ENCODE measurements around the gene MLXIPL.
"Not testable (repeated sequence)": the region's sequence is repeated elsewhere in the genome, so short reads cannot be mapped to it uniquely, and the experiment has no call there.

Gene MLXIPL, protein sequence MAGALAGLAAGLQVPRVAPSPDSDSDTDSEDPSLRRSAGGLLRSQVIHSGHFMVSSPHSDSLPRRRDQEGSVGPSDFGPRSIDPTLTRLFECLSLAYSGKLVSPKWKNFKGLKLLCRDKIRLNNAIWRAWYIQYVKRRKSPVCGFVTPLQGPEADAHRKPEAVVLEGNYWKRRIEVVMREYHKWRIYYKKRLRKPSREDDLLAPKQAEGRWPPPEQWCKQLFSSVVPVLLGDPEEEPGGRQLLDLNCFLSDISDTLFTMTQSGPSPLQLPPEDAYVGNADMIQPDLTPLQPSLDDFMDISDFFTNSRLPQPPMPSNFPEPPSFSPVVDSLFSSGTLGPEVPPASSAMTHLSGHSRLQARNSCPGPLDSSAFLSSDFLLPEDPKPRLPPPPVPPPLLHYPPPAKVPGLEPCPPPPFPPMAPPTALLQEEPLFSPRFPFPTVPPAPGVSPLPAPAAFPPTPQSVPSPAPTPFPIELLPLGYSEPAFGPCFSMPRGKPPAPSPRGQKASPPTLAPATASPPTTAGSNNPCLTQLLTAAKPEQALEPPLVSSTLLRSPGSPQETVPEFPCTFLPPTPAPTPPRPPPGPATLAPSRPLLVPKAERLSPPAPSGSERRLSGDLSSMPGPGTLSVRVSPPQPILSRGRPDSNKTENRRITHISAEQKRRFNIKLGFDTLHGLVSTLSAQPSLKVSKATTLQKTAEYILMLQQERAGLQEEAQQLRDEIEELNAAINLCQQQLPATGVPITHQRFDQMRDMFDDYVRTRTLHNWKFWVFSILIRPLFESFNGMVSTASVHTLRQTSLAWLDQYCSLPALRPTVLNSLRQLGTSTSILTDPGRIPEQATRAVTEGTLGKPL

DNA sequence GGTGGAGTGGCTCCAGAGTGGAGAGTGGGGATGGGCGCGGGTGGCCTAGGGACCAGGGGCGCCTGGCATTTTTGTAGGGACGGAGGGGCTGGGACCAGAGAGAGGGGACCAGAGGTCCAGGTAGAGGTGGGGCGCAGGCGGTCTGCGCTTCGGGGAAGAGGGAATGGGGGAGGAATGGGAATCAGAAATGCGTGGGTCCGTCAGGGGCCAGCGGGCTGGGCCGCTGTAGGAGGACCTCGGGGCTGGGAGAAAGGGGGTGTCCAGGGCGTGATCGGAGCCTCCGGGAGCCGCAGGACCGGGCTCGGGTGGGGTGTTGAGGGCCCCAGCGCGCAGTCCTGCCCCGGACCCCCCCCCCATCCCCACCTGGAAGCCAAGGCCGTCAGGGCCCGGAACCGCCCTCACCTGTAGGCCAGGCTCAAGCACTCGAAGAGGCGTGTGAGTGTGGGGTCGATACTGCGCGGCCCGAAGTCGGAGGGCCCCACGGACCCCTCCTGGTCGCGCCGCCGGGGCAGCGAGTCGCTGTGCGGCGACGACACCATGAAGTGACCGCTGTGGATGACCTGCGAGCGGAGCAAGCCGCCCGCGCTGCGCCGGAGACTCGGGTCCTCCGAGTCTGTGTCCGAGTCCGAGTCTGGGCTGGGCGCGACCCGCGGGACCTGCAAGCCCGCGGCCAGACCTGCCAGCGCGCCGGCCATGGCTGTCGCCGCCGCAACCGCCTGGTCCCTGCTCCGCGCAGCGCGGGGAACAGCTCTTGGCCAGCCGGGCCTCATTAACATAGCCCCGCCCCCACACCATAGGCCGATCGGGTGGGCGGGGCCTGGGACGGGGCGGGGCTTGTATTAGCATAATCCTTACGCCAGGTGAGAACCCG lies at the start of gene MLXIPL:
Gene MLXIPL, minus strand, starts transcription at position 725 of the 871 bp plus-strand sequence. Its CDS starts 30 bp downstream, at position 695.
- DNase-seq, result peak; percentile 56 to 81

DNA sequence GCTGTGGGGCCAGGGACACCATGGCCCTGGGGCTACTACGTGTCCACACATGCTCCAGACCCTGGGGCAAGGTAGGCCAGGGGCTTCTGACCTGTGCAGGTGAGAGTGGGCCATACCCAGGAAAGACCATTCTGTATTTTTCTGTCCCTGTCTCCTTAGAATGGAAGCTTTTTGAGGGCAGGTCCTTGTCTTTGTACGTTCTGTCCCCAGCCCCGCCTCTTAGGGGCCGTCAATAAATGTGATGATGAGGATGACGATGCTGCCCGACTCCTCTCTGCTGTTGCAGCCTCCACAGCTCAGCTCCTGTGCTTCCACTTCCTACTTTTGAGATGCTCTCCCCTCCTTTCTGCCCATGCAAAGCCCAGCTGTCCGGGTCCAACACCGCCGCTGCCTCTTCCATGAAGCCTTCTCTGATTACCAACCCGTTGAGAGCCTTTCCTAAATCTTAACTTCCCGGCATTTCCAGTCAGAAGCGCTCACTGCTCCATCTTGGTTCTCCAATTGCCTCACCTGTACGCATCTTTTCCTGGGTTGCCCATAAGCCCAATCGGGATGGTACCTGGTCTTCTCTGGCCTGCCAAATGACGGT lies 47.6 kb upstream of the MLXIPL start:
- no peak for DNase-seq

GRCh38 chr7:73671322-73671661 lies 47.0 kb upstream of the MLXIPL start:
- DNase-seq, result no peak

DNA sequence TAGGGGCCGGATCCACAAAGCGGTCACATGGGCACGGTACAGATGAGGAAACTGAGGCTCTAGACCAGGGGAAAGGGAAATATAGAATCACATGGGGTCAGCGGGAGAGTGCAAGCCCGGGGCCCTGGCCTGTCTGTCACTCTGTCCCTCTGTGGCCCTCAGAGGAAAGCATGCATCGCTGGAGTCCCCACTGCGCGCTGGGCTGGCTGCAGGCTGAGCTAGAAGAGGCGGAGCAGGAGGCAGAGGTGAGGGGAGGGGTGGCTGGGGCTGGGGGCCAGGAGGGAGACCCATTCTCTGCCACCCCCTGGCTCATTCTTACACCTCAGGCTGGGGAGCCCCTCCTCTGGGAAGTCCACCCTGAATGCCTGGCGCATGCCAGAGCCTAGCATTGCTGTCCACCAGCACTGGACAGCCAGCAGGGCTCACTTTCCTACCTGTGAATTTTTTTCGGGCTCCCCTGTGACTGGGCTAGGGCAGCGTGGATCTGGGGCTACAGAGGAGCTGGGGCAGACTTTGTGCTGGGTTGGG lies 45.6 kb upstream of the MLXIPL start:
- DNase-seq, result no peak

DNA sequence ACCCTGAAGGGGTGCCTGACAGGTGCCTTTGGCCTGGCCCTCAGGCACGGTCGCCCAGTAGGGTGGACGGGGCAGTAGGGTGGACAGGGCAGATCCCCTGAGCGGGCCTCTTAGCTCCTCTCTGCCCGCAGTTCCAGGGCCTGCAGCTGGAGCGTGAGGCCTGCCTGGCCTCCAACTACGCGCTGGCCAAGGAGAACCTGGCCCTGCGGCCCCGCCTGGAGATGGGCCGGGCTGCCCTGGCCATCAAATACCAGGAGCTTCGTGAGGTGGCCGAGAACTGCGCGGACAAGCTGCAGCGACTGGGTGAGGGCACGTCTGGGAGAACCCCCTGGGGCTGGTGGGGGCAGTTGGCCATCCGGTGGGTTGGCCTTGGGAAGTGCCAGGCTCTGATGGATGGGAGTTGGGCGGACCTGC lies 45.0 kb upstream of the MLXIPL start:
- no peak for DNase-seq

DNA sequence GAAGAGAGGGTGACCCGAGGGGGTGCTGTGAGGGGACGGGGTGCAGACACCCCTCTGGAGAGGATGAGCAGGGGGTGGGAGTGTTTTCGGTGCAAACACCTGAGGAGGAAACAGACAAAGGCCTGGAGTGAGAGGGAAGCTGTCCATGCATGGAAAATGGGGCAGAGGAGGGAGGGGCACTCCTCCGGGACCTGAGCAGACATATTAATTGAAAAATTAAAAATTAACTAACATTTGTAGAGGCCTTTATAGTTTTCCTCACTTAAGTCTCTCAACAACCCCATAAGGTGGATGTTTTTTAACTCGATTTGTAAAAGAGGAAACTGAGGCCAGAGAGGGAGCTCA lies 44.5 kb upstream of the MLXIPL start:
- DNase-seq, result no peak

DNA sequence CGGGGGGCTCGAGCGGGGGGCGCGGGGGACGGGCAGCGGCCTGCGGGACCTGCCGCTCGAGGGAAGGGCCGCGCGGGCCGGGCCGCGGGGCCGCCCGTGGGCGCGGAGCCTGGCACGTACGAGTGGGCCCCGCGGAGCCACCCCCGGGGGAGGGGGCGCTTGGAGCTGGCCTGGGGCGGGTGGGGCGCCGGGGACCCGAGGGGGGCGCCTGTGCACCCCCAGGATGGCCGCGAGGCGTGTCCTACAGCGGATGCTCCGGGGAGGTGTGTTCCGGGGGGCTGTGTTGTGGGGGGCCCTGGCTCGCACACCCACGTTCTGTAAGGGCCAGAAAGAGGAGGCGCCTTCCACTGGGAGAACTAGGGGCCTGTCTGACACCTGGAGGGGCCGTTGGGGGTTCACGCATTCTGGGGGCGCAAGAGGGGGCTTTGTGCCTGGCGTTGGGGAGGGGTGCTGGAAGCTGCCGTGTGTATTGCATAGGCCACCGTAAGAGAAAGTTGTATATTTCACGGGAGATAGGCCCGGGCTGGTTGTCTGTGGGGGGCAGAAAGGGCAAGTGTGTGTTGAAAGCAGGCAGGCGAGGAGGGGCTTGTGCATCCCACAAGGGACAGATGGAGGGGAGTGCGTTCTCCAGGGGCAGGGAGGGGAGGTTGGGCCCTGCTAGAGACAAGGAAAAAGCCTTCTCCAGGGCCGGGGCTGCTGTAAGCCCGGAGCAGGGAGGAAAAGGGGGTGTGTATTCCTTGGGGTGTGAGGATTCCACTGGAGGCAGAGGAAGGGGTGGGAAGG lies 44.0 kb upstream of the MLXIPL start:
- peak; percentile 65 to 83 for DNase-seq

- peak; percentile 46 to 77 for DNase-seq
Observed at GRCh38 chr7:73667344-73668102, 43.2 kb upstream of the MLXIPL start, which contains the start of gene VPS37D. Gene VPS37D, plus strand, starts transcription at chr7:73667831. Its CDS starts 128 bp downstream, at chr7:73667959.

GRCh38 chr7:73663033-73663432 lies 38.7 kb upstream of the MLXIPL start:
- DNase-seq, result no peak

GRCh38 chr7:73660594-73660993 lies 36.3 kb upstream of the MLXIPL start:
- not testable (repeated sequence) for DNase-seq

DNA sequence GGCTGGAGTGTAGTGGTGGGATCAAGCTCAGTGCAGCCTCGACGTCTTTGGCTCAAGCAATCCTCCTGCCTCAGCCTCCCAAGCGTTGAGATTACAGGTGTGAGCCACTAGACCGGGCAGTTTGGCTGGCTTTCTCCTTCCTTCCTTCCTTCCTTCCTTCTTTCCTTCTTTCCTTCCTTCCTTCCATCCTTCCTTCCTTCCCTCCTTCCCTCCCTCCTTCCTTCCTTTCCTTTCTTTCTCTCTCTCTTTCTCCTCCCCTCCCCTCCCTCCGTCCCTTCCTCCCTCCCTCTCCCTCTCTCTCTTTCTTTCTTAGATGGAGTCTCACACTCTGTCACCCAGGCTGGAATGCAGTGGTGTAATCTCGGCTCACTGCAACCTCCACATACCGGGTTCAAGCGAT lies 35.7 kb upstream of the MLXIPL start:
- DNase-seq, result no peak

DNA sequence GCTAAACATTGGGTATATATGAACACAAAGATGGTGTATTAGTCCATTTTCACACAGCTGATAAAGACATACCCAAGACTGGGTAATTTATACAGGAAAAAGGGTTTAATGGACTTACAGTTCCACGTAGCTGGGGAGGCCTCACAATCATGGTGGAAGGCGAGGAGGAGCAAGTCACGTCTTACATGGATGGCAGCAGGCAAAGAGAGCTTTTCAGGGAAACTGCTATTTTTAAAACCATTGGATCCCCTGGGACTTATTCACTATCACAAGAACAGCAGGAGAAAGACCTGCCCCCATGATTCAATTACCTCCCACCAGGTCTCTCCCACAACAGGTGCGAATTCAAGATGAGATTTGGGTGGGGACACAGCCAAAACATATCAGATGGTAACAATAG lies 31.0 kb upstream of the MLXIPL start:
- not testable (repeated sequence) for DNase-seq

DNA sequence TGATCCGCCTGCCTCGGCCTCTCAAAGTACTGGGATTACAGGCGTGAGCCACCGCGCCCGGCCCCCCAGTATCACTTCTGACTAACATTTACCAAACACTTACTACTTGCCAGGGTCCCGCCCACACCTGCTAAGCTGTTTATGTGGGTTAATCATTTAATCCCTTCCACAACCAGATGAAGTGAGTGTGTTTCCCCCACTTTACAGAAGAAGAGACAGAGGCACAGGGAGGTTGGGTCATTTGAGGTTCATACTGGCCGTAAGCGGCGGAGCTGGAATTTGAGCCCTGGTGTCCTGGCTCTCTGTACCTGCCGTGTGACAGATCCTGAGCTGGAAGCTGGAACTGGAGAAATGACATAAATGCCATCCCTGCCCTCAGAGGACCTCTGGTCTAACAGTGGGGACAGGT lies 28.2 kb upstream of the MLXIPL start:
- DNase-seq, result peak; percentile 7 to 37

- no peak for DNase-seq
Observed at GRCh38 chr7:73650524-73650923, 26.2 kb upstream of the MLXIPL start.

- DNase-seq, result no peak
Observed at GRCh38 chr7:73649576-73649975, 25.3 kb upstream of the MLXIPL start.

DNA sequence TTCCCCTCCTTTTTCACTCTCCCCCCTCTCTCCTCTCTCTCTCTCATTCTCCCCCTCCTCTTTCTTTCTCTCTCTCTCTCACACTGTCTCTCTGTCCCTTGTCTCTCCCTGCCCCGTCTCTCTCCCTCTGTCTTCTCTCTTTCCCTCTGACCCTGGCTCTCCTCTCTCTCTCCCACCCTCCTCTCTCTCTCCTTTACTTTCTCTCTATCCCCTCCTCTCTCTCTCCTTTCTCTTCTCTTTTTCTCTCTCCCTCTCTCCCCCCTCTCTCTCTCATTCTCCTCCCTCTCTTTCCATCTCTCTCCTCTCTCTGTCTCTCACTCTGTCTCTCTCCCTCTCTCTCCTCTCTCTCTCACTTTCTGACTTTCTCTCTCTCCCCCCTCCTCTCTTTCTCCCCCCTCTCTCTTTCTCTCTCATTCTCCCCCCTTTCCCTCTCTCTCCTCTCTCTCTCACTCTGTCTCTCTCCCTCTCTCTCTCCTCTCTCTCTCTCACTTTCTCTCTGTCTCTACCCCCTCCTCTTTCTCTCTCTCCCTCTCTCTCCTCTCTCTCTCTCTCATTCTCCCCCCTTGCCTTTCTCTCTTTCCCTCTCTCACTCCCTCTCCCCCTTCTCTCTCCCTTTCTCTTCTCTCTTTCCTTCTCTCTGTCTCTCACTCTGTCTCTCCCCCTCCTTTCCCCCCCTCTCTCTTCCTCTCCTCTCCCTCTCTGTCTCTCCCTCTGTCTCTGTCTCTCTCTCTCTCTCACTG lies 24.4 kb upstream of the MLXIPL start:
- no peak for DNase-seq

- DNase-seq, result peak in 1 of 2 experiments; percentile 39
Observed at GRCh38 chr7:73647725-73648592, 23.6 kb upstream of the MLXIPL start.

DNA sequence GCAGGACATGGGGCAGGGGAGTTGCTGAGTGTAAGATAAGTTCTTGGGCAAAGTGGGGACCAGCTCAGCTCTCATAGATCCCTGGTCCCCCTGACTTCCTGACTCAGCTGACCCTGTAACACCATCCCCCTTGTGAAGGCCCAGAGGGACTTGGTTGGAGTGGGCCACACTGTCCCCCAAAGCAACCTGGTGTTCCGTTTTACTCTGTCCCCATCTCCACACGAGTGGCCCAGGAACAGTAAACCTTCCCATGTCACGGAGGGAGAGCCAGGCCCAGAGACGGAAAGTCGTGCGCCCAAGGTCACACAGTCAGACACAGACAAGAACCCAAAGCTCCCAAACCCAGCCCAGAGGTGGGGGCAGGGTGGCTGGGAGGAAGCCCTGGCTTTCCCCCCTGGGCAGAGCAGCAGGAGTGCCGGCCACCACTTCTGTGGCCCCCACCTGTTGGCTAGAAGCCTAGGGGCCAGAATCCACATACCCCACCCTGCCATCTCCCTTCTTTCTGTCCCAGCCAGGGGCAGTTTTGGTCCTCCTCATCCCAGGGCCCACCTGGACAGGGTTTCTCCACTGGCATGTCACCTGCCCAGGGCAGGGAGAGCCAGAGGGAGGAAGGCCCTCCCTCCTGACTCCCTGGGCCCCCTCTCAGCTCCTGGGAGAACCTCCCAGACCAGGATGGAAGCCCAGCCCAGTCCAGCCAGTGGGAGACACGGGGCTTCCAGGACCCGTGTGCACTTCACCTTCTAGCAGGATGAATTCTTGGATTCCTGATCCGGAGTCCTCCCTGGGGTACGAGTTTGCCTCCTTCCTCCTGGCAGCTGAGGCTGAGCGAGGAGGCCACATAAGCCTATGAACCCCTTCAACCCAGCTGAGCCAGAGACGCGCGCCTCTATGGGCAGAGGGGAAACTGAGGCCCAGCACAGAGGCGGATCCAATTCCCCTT lies 22.7 kb upstream of the MLXIPL start:
- no peak for DNase-seq

Data from NCI-H524 (cell line).